ENCODE data around the gene DAND5. TPM values are rescaled to one million over a fixed set of nuclear protein-coding genes. Genes with fewer than 3 reads are reported as not detected.
A peak's percentile ranks its signal among the peaks of the same experiment; 100 is the strongest.
"Not testable (repeated sequence)": the region's sequence is repeated elsewhere in the genome, so short reads cannot be mapped to it uniquely, and the experiment has no call there.

Gene DAND5
- polyA plus RNA-seq, 1 experiment = not detected

- ChIA-PET POLR2A (no interaction called here), CTCF (interaction anchor here (1.2 kb wide), 1 partner anchor 13 kb away, joined by 9 read pairs; no protein-coding TSS in a partner anchor)
- Histone ChIP-seq H3K27ac (ENCODE audit: low read depth, low read length) (peak overlapping the region; percentile 90), H3K4me3 (ENCODE audit: low read depth, low read length) (no peak overlapping the region), H3K9me3 (ENCODE audit: control insufficient read depth, insufficient read depth, low read length) (no peaks in the 10 kb centered on the region; the same call in 1 of the 2 replicates), H3K27me3 (ENCODE audit: control insufficient read depth, insufficient read depth, low read length) (no peaks in the 10 kb centered on the region)
- no peak for TF ChIP-seq CTCF (IDR thresholded peaks at IDR 0.05; ENCODE audit: low read depth, low read length)
- no peak for DNase-seq (ENCODE audit: low read depth, low spot score)
These were observed 16.8 kb upstream of the DAND5 start for GRCh38 chr19:12952488-12953137.

- no peak for DNase-seq (ENCODE audit: low read depth, low spot score)
- no peaks in the 10 kb centered on the region for H3K27me3 ChIP-seq (ENCODE audit: control insufficient read depth, insufficient read depth, low read length)
- H3K27ac ChIP-seq (ENCODE audit: low read depth, low read length) = peak overlapping the region; percentile 90
- CTCF ChIA-PET = interaction anchor here (0.6 to 1.2 kb wide), 2 partner anchors 7 to 12 kb away, joined by 3 to 9 read pairs; no protein-coding TSS in a partner anchor
- POLR2A ChIA-PET = no interaction called here
- no peak overlapping the region for H3K4me3 ChIP-seq (ENCODE audit: low read depth, low read length)
- TF ChIP-seq CTCF (IDR thresholded peaks at IDR 0.05; ENCODE audit: low read depth, low read length) = no peak
- no peaks in the 10 kb centered on the region; the same call in 1 of the 2 replicates for H3K9me3 ChIP-seq (ENCODE audit: control insufficient read depth, insufficient read depth, low read length)
These were observed 16.1 kb upstream of the DAND5 start for GRCh38 chr19:12953138-12953798.

- H3K27ac ChIP-seq (ENCODE audit: low read depth, low read length) = peak overlapping the region; percentile 90
- TF ChIP-seq CTCF (IDR thresholded peaks at IDR 0.05; ENCODE audit: low read depth, low read length) = no peak
- H3K27me3 ChIP-seq (ENCODE audit: control insufficient read depth, insufficient read depth, low read length) = no peaks in the 10 kb centered on the region
- H3K4me3 ChIP-seq (ENCODE audit: low read depth, low read length) = no peak overlapping the region
- DNase-seq (ENCODE audit: low read depth, low spot score) = no peak
- ChIA-PET POLR2A (interaction anchor here (0.8 to 1.3 kb wide), 2 partner anchors 8 to 15 kb away, joined by 3 to 4 read pairs; no protein-coding TSS in a partner anchor), CTCF (interaction anchor here (0.6 to 3.4 kb wide), 3 partner anchors 8 to 12 kb away, joined by 3 to 30 read pairs (median 9); no protein-coding TSS in a partner anchor)
- no peaks in the 10 kb centered on the region; the same call in 1 of the 2 replicates for H3K9me3 ChIP-seq (ENCODE audit: control insufficient read depth, insufficient read depth, low read length)
These were observed 15.4 kb upstream of the DAND5 start for GRCh38 chr19:12953799-12954611.

GRCh38 chr19:12954612-12954962 is 14.8 kb upstream of the DAND5 start:
- ChIA-PET CTCF (interaction anchor here (0.7 to 3.4 kb wide), 2 partner anchors 11 to 139 kb away, joined by 3 to 30 read pairs; no protein-coding TSS in a partner anchor), POLR2A (interaction anchor here (0.8 to 1.3 kb wide), 2 partner anchors 8 to 15 kb away, joined by 3 to 4 read pairs; no protein-coding TSS in a partner anchor)
- Histone ChIP-seq H3K27ac (ENCODE audit: low read depth, low read length) (no peak overlapping the region), H3K27me3 (ENCODE audit: control insufficient read depth, insufficient read depth, low read length) (no peaks in the 10 kb centered on the region), H3K9me3 (ENCODE audit: control insufficient read depth, insufficient read depth, low read length) (no peaks in the 10 kb centered on the region; the same call in 1 of the 2 replicates), H3K4me3 (ENCODE audit: low read depth, low read length) (no peak overlapping the region)
- no peak for TF ChIP-seq CTCF (IDR thresholded peaks at IDR 0.05; ENCODE audit: low read depth, low read length)
- DNase-seq (ENCODE audit: low read depth, low spot score) = no peak

GRCh38 chr19:12955575-12955974 is 13.8 kb upstream of the DAND5 start:
- not testable (repeated sequence) for H3K9me3 ChIP-seq (ENCODE audit: control insufficient read depth, insufficient read depth, low read length); DNase-seq (ENCODE audit: low read depth, low spot score); H3K27me3 ChIP-seq (ENCODE audit: control insufficient read depth, insufficient read depth, low read length)
- ChIA-PET CTCF (interaction anchor here (3.4 kb wide), 1 partner anchor 10 kb away, joined by 30 read pairs; no protein-coding TSS in a partner anchor), POLR2A (interaction anchor here (1.8 kb wide), 1 partner anchor 9 kb away, joined by 8 read pairs; the partner anchor contains the start of gene RAD23A)
- peak overlapping the region; percentile 11 for H3K27ac ChIP-seq (ENCODE audit: low read depth, low read length)
- peak overlapping the region; percentile 99 for H3K4me3 ChIP-seq (ENCODE audit: low read depth, low read length)

All from AG04450 (cell line).